K562 (cell line): ENCODE data around the gene SRRT. TPM values are rescaled to one million over a fixed set of nuclear protein-coding genes. Genes with fewer than 3 reads are reported as not detected.

Experiments
- ATF7 ChIP-seq: fragments of 450-650 bp; IDR thresholded peaks from 2 replicates; pipeline ENCODE4 v1.7.1; 2014; ENCODE audit warnings: mild to moderate bottlenecking, moderate library complexity
- BRD4 ChIP-seq: fragments of 200-600 bp; sonication (generic); IDR thresholded peaks from 2 replicates; pipeline ENCODE4 v1.6.1; 2017; ENCODE audit warnings: inconsistent platforms
- ELF2 ChIP-seq: fragments of 250-450 bp; sonication (Bioruptor Pico); IDR thresholded peaks from 2 replicates; pipeline ENCODE4 v1.5.0; 2021; ENCODE audit warnings: mild to moderate bottlenecking
- GTF2F1 ChIP-seq: IDR thresholded peaks from 2 replicates; pipeline ENCODE4 v1.6.1; 2011; ENCODE audit warnings: low read depth, low read length, improper control_type of control experiment
- OTX1 ChIP-seq: fragments of 450-650 bp; formaldehyde crosslinking; IDR thresholded peaks from 2 replicates; pipeline ENCODE4 v1.4.0; 2022; ENCODE audit warnings: mild to moderate bottlenecking
- SREBF1 ChIP-seq: fragments of 150-350 bp; IDR thresholded peaks from 2 replicates; pipeline ENCODE4 v1.6.1; 2014; ENCODE audit warnings: antibody characterized with exemption, low read depth, low read length, borderline replicate concordance
- TAF7 ChIP-seq: fragments of 450-650 bp; IDR thresholded peaks from 2 replicates; pipeline ENCODE4 v1.6.1; 2016; ENCODE audit warnings: missing genetic modification characterization, missing compliant biosample characterization
- ZNF217 ChIP-seq: sonication (generic); formaldehyde crosslinking; IDR thresholded peaks from 2 replicates; pipeline ENCODE4 v1.8.0; 2022; ENCODE audit warnings: mild to moderate bottlenecking, missing genetic modification reagents
- ZNF232 ChIP-seq: sonication (generic); formaldehyde crosslinking; IDR thresholded peaks from 2 replicates; pipeline ENCODE4 v1.8.0; 2022; ENCODE audit warnings: mild to moderate bottlenecking, missing genetic modification reagents
- ZNF239 ChIP-seq: fragments of 250-450 bp; sonication (Bioruptor Pico); IDR thresholded peaks from 2 replicates; pipeline ENCODE4 v1.4.0; 2020; ENCODE audit warnings: mild to moderate bottlenecking
- ZNF436 ChIP-seq: fragments of 250-450, 450-650 bp; sonication (Bioruptor Pico); formaldehyde crosslinking; IDR thresholded peaks from 2 replicates; pipeline ENCODE4 v1.7.0; 2020; ENCODE audit warnings: mild to moderate bottlenecking
- ZNF76 ChIP-seq: fragments of 250-450 bp; sonication (Bioruptor Pico); IDR thresholded peaks from 2 replicates; pipeline ENCODE4 v1.4.0; 2020; ENCODE audit warnings: mild to moderate bottlenecking, moderate library complexity, borderline replicate concordance
- polyA plus RNA-seq, 8 experiments: library from polyadenylated mRNA; depleted of rRNA in 4 of 8; stranded (reverse) in 5 of 8; unstranded in 3 of 8; fragments of >200 nt; fragmentation: Nextera tagmentation in 2 of 8; fragmentation: Illumina TruSeq in 1 of 8; extraction: Ambion mirVana in 2 of 8; extraction: Trizol in 1 of 8; gene quantifications; 2 replicates each; pipeline versions ENCODE4 v1.2.1 to v1.2.3, GENCODE V29; 2011 to 2014; ENCODE audit warnings: inconsistent platforms in 1 of 8, missing spikeins in 1 of 8
- total RNA-seq, 7 experiments: library from RNA; depleted of rRNA in 6 of 7; stranded (reverse); fragments of >200 nt in 6 of 7; fragmentation: Illumina TruSeq in 2 of 7; extraction: Trizol in 2 of 7; gene quantifications; 2 replicates each; pipeline versions ENCODE4 v1.2.1 to v1.2.3, GENCODE V29; 2011 to 2021; ENCODE audit warnings: low replicate concordance in 1 of 7
- TF ChIP-seq, protein P1 (sequence below): fragments of 450-650 bp; formaldehyde crosslinking; IDR thresholded peaks from 2 replicates; pipeline ENCODE4 v1.4.0; 2022; ENCODE audit warnings: missing genetic modification characterization
- TF ChIP-seq, protein P2 (sequence below): fragments of 250-450 bp; sonication (Bioruptor Pico); IDR thresholded peaks from 2 replicates; pipeline ENCODE4 v1.4.0; 2020; ENCODE audit warnings: mild to moderate bottlenecking
- TF ChIP-seq, protein P3 (sequence below): fragments of 250-450 bp; sonication (Bioruptor Pico); IDR thresholded peaks from 2 replicates; pipeline ENCODE4 v1.5.0; 2021
- TF ChIP-seq, protein P4 (sequence below): sonication (generic); formaldehyde crosslinking; IDR thresholded peaks from 2 replicates; pipeline ENCODE4 v1.9.0; 2022; ENCODE audit warnings: mild to moderate bottlenecking, missing genetic modification reagents
- TF ChIP-seq, protein P5 (sequence below): fragments of 250-450 bp; sonication (Bioruptor Pico); IDR thresholded peaks from 2 replicates; pipeline ENCODE4 v1.5.0; 2020; ENCODE audit warnings: mild to moderate bottlenecking
- TF ChIP-seq, protein P6 (sequence below), 2 experiments: fragments of 450-650 bp in 1 of 2; sonication (generic) in 1 of 2; formaldehyde crosslinking; conservative IDR thresholded peaks; 2 replicates each; pipeline versions ENCODE4 v1.4.0 to v1.8.1; 2020 to 2022; ENCODE audit warnings: mild to moderate bottlenecking in 1 of 2, missing genetic modification reagents in 1 of 2
- TF ChIP-seq, protein P7 (sequence below): IDR thresholded peaks from 2 replicates; pipeline ENCODE4 v1.6.1; 2011; ENCODE audit not compliant: insufficient read length; ENCODE audit errors: extremely low read depth

Gene SRRT
- total and polyA plus RNA-seq, 9 of the 15 experiments (the other 6 are each of a cell fraction or from before 2014, with no cell fraction given), result 10.3 to 263 (median 84.4) TPM

DNA sequence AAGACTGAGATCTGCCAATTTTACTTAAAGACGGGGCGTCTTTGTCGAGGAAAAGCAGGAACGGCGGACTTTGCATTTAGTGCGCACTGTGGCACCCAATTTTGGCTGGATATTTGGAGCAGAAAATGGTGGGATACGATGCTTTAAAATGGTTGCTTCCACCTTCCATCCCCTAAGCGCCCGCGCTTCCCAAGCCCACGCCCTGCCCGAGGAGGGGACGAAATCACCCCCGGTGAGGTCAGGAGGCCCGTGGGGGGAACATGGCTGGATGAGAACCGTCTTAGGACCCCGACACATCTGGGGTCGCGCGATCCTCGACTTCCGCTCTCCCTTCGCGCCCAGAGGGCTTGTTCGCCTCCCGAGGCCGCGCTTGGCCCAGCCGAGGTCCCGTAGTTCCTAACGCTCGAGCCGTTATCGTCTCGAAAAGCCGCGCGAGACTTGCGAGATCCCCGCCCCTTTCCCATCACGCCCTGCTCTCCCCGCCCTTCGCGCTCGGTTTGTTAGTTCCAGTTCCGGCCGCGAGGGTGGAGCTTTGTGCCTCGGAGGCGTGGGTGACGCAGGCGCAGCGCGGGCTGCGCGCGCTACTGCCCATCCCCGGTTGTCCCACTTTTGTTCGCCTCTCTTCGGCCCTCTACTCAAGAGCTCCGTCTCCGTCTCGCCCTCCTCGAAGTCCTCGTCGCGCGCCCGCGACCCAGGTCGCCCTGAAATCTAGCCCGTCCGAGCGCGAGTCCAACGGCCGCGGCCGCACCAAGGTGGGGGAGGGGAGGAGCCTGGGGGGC, at the start of gene SRRT (continued):
- TF ChIP-seq, protein P1, sequence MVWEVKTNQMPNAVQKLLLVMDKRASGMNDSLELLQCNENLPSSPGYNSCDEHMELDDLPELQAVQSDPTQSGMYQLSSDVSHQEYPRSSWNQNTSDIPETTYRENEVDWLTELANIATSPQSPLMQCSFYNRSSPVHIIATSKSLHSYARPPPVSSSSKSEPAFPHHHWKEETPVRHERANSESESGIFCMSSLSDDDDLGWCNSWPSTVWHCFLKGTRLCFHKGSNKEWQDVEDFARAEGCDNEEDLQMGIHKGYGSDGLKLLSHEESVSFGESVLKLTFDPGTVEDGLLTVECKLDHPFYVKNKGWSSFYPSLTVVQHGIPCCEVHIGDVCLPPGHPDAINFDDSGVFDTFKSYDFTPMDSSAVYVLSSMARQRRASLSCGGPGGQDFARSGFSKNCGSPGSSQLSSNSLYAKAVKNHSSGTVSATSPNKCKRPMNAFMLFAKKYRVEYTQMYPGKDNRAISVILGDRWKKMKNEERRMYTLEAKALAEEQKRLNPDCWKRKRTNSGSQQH (CRISPR knock-in tag), result peak; percentile 96
- peak; percentile 90 for TF ChIP-seq TAF7 (tag)
- peak; percentile 74; the same call in 1 of the 2 replicates for TF ChIP-seq ZNF76
- TF ChIP-seq, protein P2, sequence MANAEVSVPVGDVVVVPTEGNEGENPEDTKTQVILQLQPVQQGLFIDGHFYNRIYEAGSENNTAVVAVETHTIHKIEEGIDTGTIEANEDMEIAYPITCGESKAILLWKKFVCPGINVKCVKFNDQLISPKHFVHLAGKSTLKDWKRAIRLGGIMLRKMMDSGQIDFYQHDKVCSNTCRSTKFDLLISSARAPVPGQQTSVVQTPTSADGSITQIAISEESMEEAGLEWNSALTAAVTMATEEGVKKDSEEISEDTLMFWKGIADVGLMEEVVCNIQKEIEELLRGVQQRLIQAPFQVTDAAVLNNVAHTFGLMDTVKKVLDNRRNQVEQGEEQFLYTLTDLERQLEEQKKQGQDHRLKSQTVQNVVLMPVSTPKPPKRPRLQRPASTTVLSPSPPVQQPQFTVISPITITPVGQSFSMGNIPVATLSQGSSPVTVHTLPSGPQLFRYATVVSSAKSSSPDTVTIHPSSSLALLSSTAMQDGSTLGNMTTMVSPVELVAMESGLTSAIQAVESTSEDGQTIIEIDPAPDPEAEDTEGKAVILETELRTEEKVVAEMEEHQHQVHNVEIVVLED (CRISPR knock-in tag), result peak; percentile 42
- TF ChIP-seq OTX1 (CRISPR knock-in tag), result peak; percentile 98
- TF ChIP-seq, protein P3, sequence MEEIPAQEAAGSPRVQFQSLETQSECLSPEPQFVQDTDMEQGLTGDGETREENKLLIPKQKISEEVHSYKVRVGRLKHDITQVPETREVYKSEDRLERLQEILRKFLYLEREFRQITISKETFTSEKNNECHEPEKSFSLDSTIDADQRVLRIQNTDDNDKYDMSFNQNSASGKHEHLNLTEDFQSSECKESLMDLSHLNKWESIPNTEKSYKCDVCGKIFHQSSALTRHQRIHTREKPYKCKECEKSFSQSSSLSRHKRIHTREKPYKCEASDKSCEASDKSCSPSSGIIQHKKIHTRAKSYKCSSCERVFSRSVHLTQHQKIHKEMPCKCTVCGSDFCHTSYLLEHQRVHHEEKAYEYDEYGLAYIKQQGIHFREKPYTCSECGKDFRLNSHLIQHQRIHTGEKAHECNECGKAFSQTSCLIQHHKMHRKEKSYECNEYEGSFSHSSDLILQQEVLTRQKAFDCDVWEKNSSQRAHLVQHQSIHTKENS (CRISPR knock-in tag), result no peak
- TF ChIP-seq, protein P4, sequence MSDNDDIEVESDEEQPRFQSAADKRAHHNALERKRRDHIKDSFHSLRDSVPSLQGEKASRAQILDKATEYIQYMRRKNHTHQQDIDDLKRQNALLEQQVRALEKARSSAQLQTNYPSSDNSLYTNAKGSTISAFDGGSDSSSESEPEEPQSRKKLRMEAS (CRISPR knock-in tag), result peak; percentile 69; the same call in 1 of the 2 replicates
- TF ChIP-seq ZNF436 (CRISPR knock-in tag), result no peak
- 0 out of 2 replicates have a peak, but pooled peaks have one; percentile 51 for TF ChIP-seq ZNF232 (CRISPR knock-in tag)
- peak; percentile 88 for TF ChIP-seq ATF7
- TF ChIP-seq SREBF1, result no peak
- TF ChIP-seq, protein P5, sequence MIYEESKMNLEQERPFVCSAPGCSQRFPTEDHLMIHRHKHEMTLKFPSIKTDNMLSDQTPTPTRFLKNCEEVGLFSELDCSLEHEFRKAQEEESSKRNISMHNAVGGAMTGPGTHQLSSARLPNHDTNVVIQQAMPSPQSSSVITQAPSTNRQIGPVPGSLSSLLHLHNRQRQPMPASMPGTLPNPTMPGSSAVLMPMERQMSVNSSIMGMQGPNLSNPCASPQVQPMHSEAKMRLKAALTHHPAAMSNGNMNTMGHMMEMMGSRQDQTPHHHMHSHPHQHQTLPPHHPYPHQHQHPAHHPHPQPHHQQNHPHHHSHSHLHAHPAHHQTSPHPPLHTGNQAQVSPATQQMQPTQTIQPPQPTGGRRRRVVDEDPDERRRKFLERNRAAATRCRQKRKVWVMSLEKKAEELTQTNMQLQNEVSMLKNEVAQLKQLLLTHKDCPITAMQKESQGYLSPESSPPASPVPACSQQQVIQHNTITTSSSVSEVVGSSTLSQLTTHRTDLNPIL, result no peak; the same call in 1 of the 2 replicates
- TF ChIP-seq ZNF217 (CRISPR knock-in tag), result no peak
- TF ChIP-seq, protein P6, sequence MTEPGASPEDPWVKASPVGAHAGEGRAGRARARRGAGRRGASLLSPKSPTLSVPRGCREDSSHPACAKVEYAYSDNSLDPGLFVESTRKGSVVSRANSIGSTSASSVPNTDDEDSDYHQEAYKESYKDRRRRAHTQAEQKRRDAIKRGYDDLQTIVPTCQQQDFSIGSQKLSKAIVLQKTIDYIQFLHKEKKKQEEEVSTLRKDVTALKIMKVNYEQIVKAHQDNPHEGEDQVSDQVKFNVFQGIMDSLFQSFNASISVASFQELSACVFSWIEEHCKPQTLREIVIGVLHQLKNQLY (CRISPR knock-in tag; conservative IDR thresholded peaks at IDR 0.05), result peak in 1 of 2 experiments; percentile 34; a peak in 1 of 4 replicates
- TF ChIP-seq ELF2 (CRISPR knock-in tag), result peak; percentile 86
- peak; percentile 97 for TF ChIP-seq BRD4
- TF ChIP-seq, protein P7, sequence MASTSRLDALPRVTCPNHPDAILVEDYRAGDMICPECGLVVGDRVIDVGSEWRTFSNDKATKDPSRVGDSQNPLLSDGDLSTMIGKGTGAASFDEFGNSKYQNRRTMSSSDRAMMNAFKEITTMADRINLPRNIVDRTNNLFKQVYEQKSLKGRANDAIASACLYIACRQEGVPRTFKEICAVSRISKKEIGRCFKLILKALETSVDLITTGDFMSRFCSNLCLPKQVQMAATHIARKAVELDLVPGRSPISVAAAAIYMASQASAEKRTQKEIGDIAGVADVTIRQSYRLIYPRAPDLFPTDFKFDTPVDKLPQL, result no peak
- no peak; the same call in 1 of the 2 replicates for TF ChIP-seq GTF2F1
- peak; percentile 30; the same call in 1 of the 2 replicates for TF ChIP-seq ZNF239 (CRISPR knock-in tag)
